OCI-LY7 (cell line): ENCODE results near the gene GBX2.

ENCODE experiments used
- CTCF ChIP-seq: fragments of 200-600 bp; sonication (generic); conservative IDR thresholded peaks from 2 replicates; pipeline ENCODE4 v1.5.1; 2014; ENCODE audit warnings: mild to moderate bottlenecking, antibody characterized with exemption, low read length, moderate library complexity, mixed read lengths
- EZH2phosphoT487 ChIP-seq: fragments of 200-600 bp; sonication (generic); IDR thresholded peaks from 2 replicates; pipeline ENCODE4 v1.6.1; 2018; ENCODE audit warnings: low read depth, borderline replicate concordance, mild to moderate bottlenecking, mixed run types, antibody characterized with exemption, low read length, moderate library complexity, mixed read lengths

- TF ChIP-seq EZH2phosphoT487 = no peak
- no peak for TF ChIP-seq CTCF
Observed at GRCh38 chr2:236167297-236168109, 683 bp downstream of the GBX2 start.
